OCI-LY1 (cell line): ENCODE measurements around the gene GK2.

ENCODE experiments used
- EZH2 ChIP-seq: fragments of 200-600 bp; sonication (generic), shearing (Covaris generic); IDR thresholded peaks from 2 replicates; pipeline ENCODE4 v1.8.0; 2017; ENCODE audit warnings: borderline replicate concordance, mixed run types, mild to moderate bottlenecking, antibody characterized with exemption, low read length, moderate library complexity, mixed read lengths
- TF ChIP-seq, protein P1 (sequence below): fragments of 200-600 bp; sonication (generic), shearing (Covaris generic); IDR thresholded peaks from 2 replicates; pipeline ENCODE4 v1.5.1; 2017; ENCODE audit warnings: mild to moderate bottlenecking, antibody characterized with exemption, low read length, moderate library complexity, mixed read lengths

- no peak for TF ChIP-seq EZH2
- TF ChIP-seq, protein P1, sequence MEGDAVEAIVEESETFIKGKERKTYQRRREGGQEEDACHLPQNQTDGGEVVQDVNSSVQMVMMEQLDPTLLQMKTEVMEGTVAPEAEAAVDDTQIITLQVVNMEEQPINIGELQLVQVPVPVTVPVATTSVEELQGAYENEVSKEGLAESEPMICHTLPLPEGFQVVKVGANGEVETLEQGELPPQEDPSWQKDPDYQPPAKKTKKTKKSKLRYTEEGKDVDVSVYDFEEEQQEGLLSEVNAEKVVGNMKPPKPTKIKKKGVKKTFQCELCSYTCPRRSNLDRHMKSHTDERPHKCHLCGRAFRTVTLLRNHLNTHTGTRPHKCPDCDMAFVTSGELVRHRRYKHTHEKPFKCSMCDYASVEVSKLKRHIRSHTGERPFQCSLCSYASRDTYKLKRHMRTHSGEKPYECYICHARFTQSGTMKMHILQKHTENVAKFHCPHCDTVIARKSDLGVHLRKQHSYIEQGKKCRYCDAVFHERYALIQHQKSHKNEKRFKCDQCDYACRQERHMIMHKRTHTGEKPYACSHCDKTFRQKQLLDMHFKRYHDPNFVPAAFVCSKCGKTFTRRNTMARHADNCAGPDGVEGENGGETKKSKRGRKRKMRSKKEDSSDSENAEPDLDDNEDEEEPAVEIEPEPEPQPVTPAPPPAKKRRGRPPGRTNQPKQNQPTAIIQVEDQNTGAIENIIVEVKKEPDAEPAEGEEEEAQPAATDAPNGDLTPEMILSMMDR: no peak
Measured at GRCh38 chr4:79381161-79381560, 26.9 kb downstream of the GK2 start.
